Measurements from ENCODE around the gene PSMA4.
"Not testable (repeated sequence)": the region's sequence is repeated elsewhere in the genome, so short reads cannot be mapped to it uniquely, and the experiment has no call there.

Gene PSMA4

GRCh38 chr15:78539464-78540140 lies 642 bp upstream of the PSMA4 start:
- peaks cover 33% of the 10 kb centered on the region for H3K36me3 Mint-ChIP-seq (ENCODE audit: low read depth)
- peaks cover 40% of the 10 kb centered on the region for H3K4me1 Mint-ChIP-seq (ENCODE audit: low read depth)
- H3K4me3 Mint-ChIP-seq, result peak overlapping the region; percentile 95
- peak overlapping the region; percentile 100 for H3K27ac Mint-ChIP-seq
- H3K27me3 Mint-ChIP-seq, H3K9me3 Mint-ChIP-seq: not testable (repeated sequence)

GRCh38 chr15:78540871-78541743 lies 863 bp downstream of the PSMA4 start:
- Mint-ChIP-seq H3K27ac (peak overlapping the region; percentile 100), H3K9me3 (no peaks in the 10 kb centered on the region), H3K4me3 (peak overlapping the region; percentile 95), H3K27me3 (no peaks in the 10 kb centered on the region), H3K4me1 (ENCODE audit: low read depth) (peaks cover 42% of the 10 kb centered on the region), H3K36me3 (ENCODE audit: low read depth) (peaks cover 46% of the 10 kb centered on the region)

- peak overlapping the region; percentile 95 for H3K4me3 Mint-ChIP-seq
- no peaks in the 10 kb centered on the region for H3K9me3 Mint-ChIP-seq
- H3K27ac Mint-ChIP-seq, result peak overlapping the region; percentile 100
- peaks cover 42% of the 10 kb centered on the region for H3K4me1 Mint-ChIP-seq (ENCODE audit: low read depth)
- H3K36me3 Mint-ChIP-seq (ENCODE audit: low read depth), result peaks cover 52% of the 10 kb centered on the region
- no peaks in the 10 kb centered on the region for H3K27me3 Mint-ChIP-seq
Measured at GRCh38 chr15:78541744-78542034, 1.4 kb downstream of the PSMA4 start.

- Mint-ChIP-seq H3K27me3 (no peaks in the 10 kb centered on the region), H3K9me3 (no peaks in the 10 kb centered on the region)
Measured at GRCh38 chr15:78542647-78543046, 2.4 kb downstream of the PSMA4 start.

GRCh38 chr15:78550194-78550593 lies 9.9 kb downstream of the PSMA4 start:
- H3K4me3 Mint-ChIP-seq, result no peak overlapping the region
- no peak overlapping the region for H3K27ac Mint-ChIP-seq
- no peaks in the 10 kb centered on the region for H3K27me3 Mint-ChIP-seq
- no peaks in the 10 kb centered on the region for H3K4me1 Mint-ChIP-seq (ENCODE audit: low read depth)
- no peaks in the 10 kb centered on the region for H3K9me3 Mint-ChIP-seq
- H3K36me3 Mint-ChIP-seq (ENCODE audit: low read depth), result peaks cover 57% of the 10 kb centered on the region

More at GRCh38 chr15:78542647-78543046, 2.4 kb downstream of the PSMA4 start:
- H3K4me3 Mint-ChIP-seq, result peak overlapping the region; percentile 95
- H3K4me1 Mint-ChIP-seq (ENCODE audit: low read depth), result peaks cover 42% of the 10 kb centered on the region
- peaks cover 56% of the 10 kb centered on the region for H3K36me3 Mint-ChIP-seq (ENCODE audit: low read depth)
- H3K27ac Mint-ChIP-seq, result peak overlapping the region; percentile 43

GRCh38 chr15:78550815-78551214 lies 10.6 kb downstream of the PSMA4 start:
- Mint-ChIP-seq H3K27me3 (no peaks in the 10 kb centered on the region), H3K27ac (no peak overlapping the region), H3K4me1 (ENCODE audit: low read depth) (no peaks in the 10 kb centered on the region), H3K36me3 (ENCODE audit: low read depth) (peaks cover 51% of the 10 kb centered on the region), H3K4me3 (no peak overlapping the region), H3K9me3 (no peaks in the 10 kb centered on the region)

- H3K4me3 Mint-ChIP-seq, result no peak overlapping the region
Measured at GRCh38 chr15:78551902-78552301, 11.7 kb downstream of the PSMA4 start.

GRCh38 chr15:78552597-78552996 lies 12.4 kb downstream of the PSMA4 start:
- Mint-ChIP-seq H3K36me3 (ENCODE audit: low read depth) (peaks cover 38% of the 10 kb centered on the region), H3K4me3 (no peak overlapping the region), H3K9me3 (no peaks in the 10 kb centered on the region), H3K27me3 (no peaks in the 10 kb centered on the region), H3K27ac (no peak overlapping the region), H3K4me1 (ENCODE audit: low read depth) (no peaks in the 10 kb centered on the region)

More at GRCh38 chr15:78551902-78552301, 11.7 kb downstream of the PSMA4 start:
- Mint-ChIP-seq H3K27me3 (no peaks in the 10 kb centered on the region), H3K9me3 (no peaks in the 10 kb centered on the region), H3K36me3 (ENCODE audit: low read depth) (peaks cover 40% of the 10 kb centered on the region), H3K4me1 (ENCODE audit: low read depth) (no peaks in the 10 kb centered on the region), H3K27ac (no peak overlapping the region)

- Mint-ChIP-seq H3K4me1 (ENCODE audit: low read depth) (peaks cover 12% of the 10 kb centered on the region), H3K27me3 (peaks cover 13% of the 10 kb centered on the region)
- H3K4me3 Mint-ChIP-seq; H3K36me3 Mint-ChIP-seq (ENCODE audit: low read depth); H3K9me3 Mint-ChIP-seq; H3K27ac Mint-ChIP-seq: not testable (repeated sequence)
Measured at GRCh38 chr15:78560201-78560600, 20.0 kb downstream of the PSMA4 start.

- no peak overlapping the region for H3K4me3 Mint-ChIP-seq
- H3K36me3 Mint-ChIP-seq (ENCODE audit: low read depth), result no peaks in the 10 kb centered on the region
- no peak overlapping the region for H3K27ac Mint-ChIP-seq
- H3K27me3 Mint-ChIP-seq, result peaks cover 18% of the 10 kb centered on the region
- H3K9me3 Mint-ChIP-seq, result no peaks in the 10 kb centered on the region
- peaks cover 19% of the 10 kb centered on the region for H3K4me1 Mint-ChIP-seq (ENCODE audit: low read depth)
Measured at GRCh38 chr15:78561490-78561889, 21.2 kb downstream of the PSMA4 start.

GRCh38 chr15:78563092-78563491 lies 22.8 kb downstream of the PSMA4 start:
- peaks cover 29% of the 10 kb centered on the region for H3K27me3 Mint-ChIP-seq

GRCh38 chr15:78564743-78565096 lies 24.5 kb downstream of the PSMA4 start:
- H3K4me1 Mint-ChIP-seq (ENCODE audit: low read depth), result peaks cover 25% of the 10 kb centered on the region
- H3K27ac Mint-ChIP-seq, result peak overlapping the region; percentile 26
- H3K4me3 Mint-ChIP-seq, result peak overlapping the region; percentile 89
- H3K9me3 Mint-ChIP-seq, result no peaks in the 10 kb centered on the region
- H3K36me3 Mint-ChIP-seq (ENCODE audit: low read depth), result no peaks in the 10 kb centered on the region
- H3K27me3 Mint-ChIP-seq, result peaks cover 36% of the 10 kb centered on the region

More at GRCh38 chr15:78563092-78563491, 22.8 kb downstream of the PSMA4 start:
- Mint-ChIP-seq H3K4me1 (ENCODE audit: low read depth) (peaks cover 25% of the 10 kb centered on the region), H3K27ac (no peak overlapping the region), H3K9me3 (no peaks in the 10 kb centered on the region), H3K36me3 (ENCODE audit: low read depth) (no peaks in the 10 kb centered on the region), H3K4me3 (no peak overlapping the region)

GRCh38 chr15:78565097-78565950 lies 25.1 kb downstream of the PSMA4 start, which contains the start of gene CHRNA5:
Gene CHRNA5 (plus strand): TSS chr15:78565520. CDS start chr15:78565720, 200 bp downstream.
- Mint-ChIP-seq H3K9me3 (no peaks in the 10 kb centered on the region), H3K27me3 (peaks cover 36% of the 10 kb centered on the region), H3K4me3 (peak within 1 kb of the TSS; percentile 89), H3K36me3 (ENCODE audit: low read depth) (no peaks in the 10 kb centered on the region), H3K4me1 (ENCODE audit: low read depth) (peaks cover 25% of the 10 kb centered on the region), H3K27ac (peak within 1 kb of the TSS; percentile 26)

GRCh38 chr15:78565951-78566774 lies 25.9 kb downstream of the PSMA4 start:
- no peaks in the 10 kb centered on the region for H3K9me3 Mint-ChIP-seq
- H3K27ac Mint-ChIP-seq, result peak overlapping the region; percentile 21
- no peaks in the 10 kb centered on the region for H3K36me3 Mint-ChIP-seq (ENCODE audit: low read depth)
- H3K4me1 Mint-ChIP-seq (ENCODE audit: low read depth), result peaks cover 25% of the 10 kb centered on the region
- peak overlapping the region; percentile 89 for H3K4me3 Mint-ChIP-seq
- peaks cover 36% of the 10 kb centered on the region for H3K27me3 Mint-ChIP-seq
